Mesenchymal stem cell (in vitro differentiated cells and primary cell): Measurements from ENCODE around the gene TRAF2.

Experiments
- DNase-seq: peaks from one replicate; pipeline ENCODE4 v3.0.0-alpha.2; 2013
- H2AFZ ChIP-seq: one replicate; pipeline ENCODE4 v1.6.1; 2013; ENCODE audit warnings: low read depth, mild to moderate bottlenecking, control low read depth, inconsistent platforms, low read length, moderate library complexity
- H2AK5ac ChIP-seq: 2 replicates; pipeline ENCODE4 v1.6.1; 2013; ENCODE audit warnings: low read length, moderate library complexity, mild to moderate bottlenecking, inconsistent platforms; ENCODE audit not compliant: severe bottlenecking
- H2BK120ac ChIP-seq: one replicate; pipeline ENCODE4 v1.6.1; 2013; ENCODE audit warnings: low read depth, mild to moderate bottlenecking, inconsistent platforms, low read length, moderate library complexity
- H2BK12ac ChIP-seq, 2 experiments: one replicate each; pipeline ENCODE4 v1.6.1; 2013; ENCODE audit warnings: inconsistent platforms in 2 of 2, low read length in 2 of 2, mild to moderate bottlenecking in 2 of 2, moderate library complexity in 2 of 2, control low read depth in 1 of 2
- H2BK15ac ChIP-seq: one replicate; pipeline ENCODE4 v1.6.1; 2013; ENCODE audit warnings: mild to moderate bottlenecking, low read depth, inconsistent platforms; ENCODE audit not compliant: poor library complexity, severe bottlenecking
- H2BK5ac ChIP-seq: 2 replicates; pipeline ENCODE4 v1.6.1; 2013; ENCODE audit warnings: low read depth, mild to moderate bottlenecking, low read length, control low read depth, inconsistent platforms; ENCODE audit not compliant: poor library complexity, severe bottlenecking
- H3K14ac ChIP-seq, 2 experiments: one replicate each; pipeline ENCODE4 v1.6.1; 2013; ENCODE audit warnings: inconsistent platforms in 2 of 2, low read length in 2 of 2, control low read depth in 1 of 2, mild to moderate bottlenecking in 1 of 2, moderate library complexity in 1 of 2
- H3K18ac ChIP-seq, 2 experiments: one replicate each; pipeline ENCODE4 v1.6.1; 2013; ENCODE audit warnings: inconsistent platforms in 2 of 2, low read length in 2 of 2, control low read depth in 1 of 2, low read depth in 1 of 2, mild to moderate bottlenecking in 1 of 2
- H3K23ac ChIP-seq, 2 experiments: one replicate each; pipeline ENCODE4 v1.6.1; 2013; ENCODE audit warnings: inconsistent platforms in 2 of 2, low read length in 2 of 2, mild to moderate bottlenecking in 2 of 2, moderate library complexity in 2 of 2, control low read depth in 1 of 2
- H3K27ac ChIP-seq: 2 replicates; pipeline ENCODE4 v1.5.1; 2013; ENCODE audit warnings: mild to moderate bottlenecking, moderate library complexity, low read length, control low read depth, inconsistent platforms; ENCODE audit not compliant: poor library complexity, severe bottlenecking
- H3K27me3 ChIP-seq, 2 experiments: 2 replicates each; pipeline versions ENCODE4 v1.6.1 to v1.7.0; 2013; ENCODE audit warnings: low read length in 2 of 2, mild to moderate bottlenecking in 2 of 2, moderate library complexity in 2 of 2, control low read depth in 1 of 2, inconsistent platforms in 1 of 2; ENCODE audit not compliant: control insufficient read depth in 1 of 2, insufficient read depth in 1 of 2
- H3K36me3 ChIP-seq, 2 experiments: 2 replicates each; pipeline versions ENCODE4 v1.6.1 to v1.7.0; 2013; ENCODE audit warnings: low read length in 2 of 2, control low read depth in 1 of 2, inconsistent platforms in 1 of 2, low read depth in 1 of 2, mild to moderate bottlenecking in 1 of 2; ENCODE audit not compliant: insufficient read depth in 2 of 2, control insufficient read depth in 1 of 2
- H3K4ac ChIP-seq, 2 experiments: one replicate each; pipeline ENCODE4 v1.6.1; 2013; ENCODE audit warnings: inconsistent platforms in 2 of 2, low read length in 2 of 2, mild to moderate bottlenecking in 2 of 2, moderate library complexity in 2 of 2, control low read depth in 1 of 2, low read depth in 1 of 2
- H3K4me1 ChIP-seq: 2 replicates; pipeline ENCODE4 v1.6.1; 2013; ENCODE audit warnings: low read depth, low read length, control low read depth; ENCODE audit not compliant: control insufficient read depth, insufficient read depth
- H3K4me2 ChIP-seq: 2 replicates; pipeline ENCODE4 v1.6.1; 2013; ENCODE audit warnings: low read length, mild to moderate bottlenecking, inconsistent platforms; ENCODE audit not compliant: poor library complexity, severe bottlenecking
- H3K4me3 ChIP-seq, 2 experiments: 2 replicates each; pipeline versions ENCODE4 v1.5.1 to v1.7.0; 2013; ENCODE audit warnings: low read length in 2 of 2, mild to moderate bottlenecking in 2 of 2, control low read depth in 1 of 2, low read depth in 1 of 2; ENCODE audit not compliant: insufficient read depth in 1 of 2
- H3K79me1 ChIP-seq: replicated peaks from 2 replicates; pipeline ENCODE4 v1.6.1; 2013; ENCODE audit warnings: mild to moderate bottlenecking, control low read depth, low read length, inconsistent platforms; ENCODE audit not compliant: poor library complexity, severe bottlenecking
- H3K9ac ChIP-seq: 2 replicates; pipeline ENCODE4 v1.7.0; 2013; ENCODE audit warnings: mild to moderate bottlenecking, low read length, moderate library complexity
- H3K9me3 ChIP-seq: 2 replicates; pipeline ENCODE4 v1.7.0; 2013; ENCODE audit warnings: mild to moderate bottlenecking, low read length; ENCODE audit not compliant: control insufficient read depth
- H4K8ac ChIP-seq: one replicate; pipeline ENCODE4 v1.6.1; 2013; ENCODE audit warnings: inconsistent platforms, mild to moderate bottlenecking, low read length, moderate library complexity
- H4K91ac ChIP-seq: one replicate; pipeline ENCODE4 v1.6.1; 2013; ENCODE audit warnings: mild to moderate bottlenecking, low read length, inconsistent platforms
- WGBS: methylation state at CpG from one replicate; pipeline ENCODE4 v1.1.7; 2013; ENCODE audit warnings: mixed read lengths; 5-methylcytosine and 5-hydroxymethylcytosine counted together

The TRAF2 gene

GRCh38 chr9:136970361-136970760 is 84.0 kb downstream of the TRAF2 start:
- Histone ChIP-seq H3K27ac (no peak overlapping the region), H3K36me3 (no peaks in the 10 kb centered on the region), H3K23ac (no peak overlapping the region), H3K79me1 (no peaks in the 10 kb centered on the region), H2BK5ac (no peak overlapping the region), H3K4me2 (no peak overlapping the region), H3K27me3 (peaks cover 0 to 22% of the 10 kb centered on the region in 2 experiments), H3K4me1 (peaks cover 11% of the 10 kb centered on the region), H3K9me3 (no peaks in the 10 kb centered on the region), H2AK5ac (no peak overlapping the region), H3K4ac (no peak overlapping the region), H2BK120ac (no peak overlapping the region), H3K14ac (no peak overlapping the region), H2AFZ (no peak overlapping the region), H4K91ac (no peak overlapping the region), H2BK15ac (no peak overlapping the region), H3K4me3 (no peak overlapping the region), H3K18ac (no peak overlapping the region), H2BK12ac (no peak overlapping the region), H3K9ac (no peak overlapping the region), H4K8ac (no peak overlapping the region)
- no peak for DNase-seq
- WGBS = 92% methylated on average over 10 of the region's 11 CpGs

GRCh38 chr9:136971746-136972145 is 85.4 kb downstream of the TRAF2 start:
- no peak for DNase-seq
- Histone ChIP-seq H2BK120ac (no peak overlapping the region), H3K79me1 (no peaks in the 10 kb centered on the region), H3K36me3 (no peaks in the 10 kb centered on the region), H3K23ac (no peak overlapping the region), H3K4me1 (peaks cover 19% of the 10 kb centered on the region), H2BK12ac (no peak overlapping the region), H2BK5ac (no peak overlapping the region), H3K4me3 (no peak overlapping the region), H4K91ac (no peak overlapping the region), H3K9me3 (no peaks in the 10 kb centered on the region), H3K14ac (no peak overlapping the region), H2AK5ac (no peak overlapping the region), H3K4me2 (no peak overlapping the region), H3K27me3 (peaks cover 0 to 13% of the 10 kb centered on the region in 2 experiments), H3K4ac (no peak overlapping the region), H2BK15ac (no peak overlapping the region), H3K9ac (no peak overlapping the region), H2AFZ (no peak overlapping the region), H3K18ac (no peak overlapping the region), H4K8ac (no peak overlapping the region), H3K27ac (no peak overlapping the region)
- WGBS = 76% methylated on average over 14 of the region's 14 CpGs

GRCh38 chr9:136972335-136972734 is 86.0 kb downstream of the TRAF2 start:
- H3K9ac ChIP-seq = no peak overlapping the region
- peaks cover 25% of the 10 kb centered on the region for H3K4me1 ChIP-seq
- no peak overlapping the region for H3K27ac ChIP-seq
- no peaks in the 10 kb centered on the region for H3K9me3 ChIP-seq
- no peaks in the 10 kb centered on the region for H3K36me3 ChIP-seq
- H2BK15ac ChIP-seq = no peak overlapping the region
- DNase-seq = no peak
- no peak overlapping the region for H3K4ac ChIP-seq
- no peak overlapping the region for H3K4me3 ChIP-seq
- no peak overlapping the region for H2AK5ac ChIP-seq
- 67% methylated on average over 10 of the region's 11 CpGs for WGBS
- no peak overlapping the region for H2AFZ ChIP-seq
- H2BK5ac ChIP-seq = no peak overlapping the region
- no peak overlapping the region for H3K23ac ChIP-seq
- no peak overlapping the region for H3K14ac ChIP-seq
- H4K8ac ChIP-seq = no peak overlapping the region
- peaks cover 0 to 14% of the 10 kb centered on the region in 2 experiments for H3K27me3 ChIP-seq
- H2BK12ac ChIP-seq = no peak overlapping the region
- no peaks in the 10 kb centered on the region for H3K79me1 ChIP-seq
- H3K4me2 ChIP-seq = no peak overlapping the region
- H3K18ac ChIP-seq = no peak overlapping the region
- no peak overlapping the region for H2BK120ac ChIP-seq
- no peak overlapping the region for H4K91ac ChIP-seq

- H2BK5ac ChIP-seq = no peak overlapping the region
- no peaks in the 10 kb centered on the region for H3K79me1 ChIP-seq
- H3K14ac ChIP-seq = no peak overlapping the region
- H3K4me2 ChIP-seq = no peak overlapping the region
- no peaks in the 10 kb centered on the region for H3K36me3 ChIP-seq
- H2BK120ac ChIP-seq = no peak overlapping the region
- WGBS = 73% methylated on average over 13 of the region's 13 CpGs
- no peak overlapping the region for H2AK5ac ChIP-seq
- H2AFZ ChIP-seq = no peak overlapping the region
- H2BK12ac ChIP-seq = no peak overlapping the region
- peaks cover 29% of the 10 kb centered on the region for H3K4me1 ChIP-seq
- peaks cover 0 to 18% of the 10 kb centered on the region in 2 experiments for H3K27me3 ChIP-seq
- H2BK15ac ChIP-seq = no peak overlapping the region
- no peak overlapping the region for H3K23ac ChIP-seq
- DNase-seq = no peak
- no peak overlapping the region for H3K27ac ChIP-seq
- H3K9ac ChIP-seq = no peak overlapping the region
- no peak overlapping the region for H3K18ac ChIP-seq
- no peak overlapping the region for H4K91ac ChIP-seq
- H3K4ac ChIP-seq = no peak overlapping the region
- H3K9me3 ChIP-seq = no peaks in the 10 kb centered on the region
- no peak overlapping the region for H3K4me3 ChIP-seq
- H4K8ac ChIP-seq = no peak overlapping the region
These were observed 86.4 kb downstream of the TRAF2 start for GRCh38 chr9:136972743-136973142.
